ENCODE data around the gene BRD3. TPM values are rescaled to one million over a fixed set of nuclear protein-coding genes. Genes with fewer than 3 reads are reported as not detected.

The BRD3 gene
- total RNA-seq, 4 donors from 2014 or later: 61.6 to 70.8 (median 65.3) TPM

GRCh38 chr9:134059188-134059641 is 8.6 kb downstream of the BRD3 start:
- Histone ChIP-seq H3K9me3 (no peaks in the 10 kb centered on the region), H3K27ac (peak overlapping the region in 1 of 4 donors; percentile 79), H3K4me3 (no peak overlapping the region), H3K36me3 (no peaks in the 10 kb centered on the region), H3K4me1 (peaks cover 0 to 100% (median 93%) of the 10 kb centered on the region in 4 donors), H3K27me3 (no peaks in the 10 kb centered on the region)
- WGBS, 2 donors: 70 to 72% methylated on average over 16 of the region's 16 CpGs
- no peak for DNase-seq (ENCODE audit: low spot score in 2 of 2)
- TF ChIP-seq CTCF (IDR thresholded peaks at IDR 0.05): no peak
- TF ChIP-seq EP300 (IDR thresholded peaks at IDR 0.05): no peak
- TF ChIP-seq POLR2A (IDR thresholded peaks at IDR 0.05): no peak

- DNase-seq (ENCODE audit: low spot score in 2 of 2): no peak
- H3K27ac ChIP-seq: peak overlapping the region in 1 of 4 donors; percentile 79
- H3K4me1 ChIP-seq: peaks cover 0 to 100% (median 89%) of the 10 kb centered on the region in 4 donors
- H3K4me3 ChIP-seq: no peak overlapping the region
- no peaks in the 10 kb centered on the region for H3K27me3 ChIP-seq
- WGBS, 2 donors: 58 to 60% methylated on average over 7 of the region's 7 CpGs
- TF ChIP-seq POLR2A (IDR thresholded peaks at IDR 0.05): no peak
- TF ChIP-seq CTCF (IDR thresholded peaks at IDR 0.05): no peak
- no peak for TF ChIP-seq EP300 (IDR thresholded peaks at IDR 0.05)
- H3K36me3 ChIP-seq: peaks cover 0 to 3% (median 0%) of the 10 kb centered on the region in 3 donors
- H3K9me3 ChIP-seq: no peaks in the 10 kb centered on the region
These were observed 9.1 kb downstream of the BRD3 start for GRCh38 chr9:134058716-134059115.

DNA sequence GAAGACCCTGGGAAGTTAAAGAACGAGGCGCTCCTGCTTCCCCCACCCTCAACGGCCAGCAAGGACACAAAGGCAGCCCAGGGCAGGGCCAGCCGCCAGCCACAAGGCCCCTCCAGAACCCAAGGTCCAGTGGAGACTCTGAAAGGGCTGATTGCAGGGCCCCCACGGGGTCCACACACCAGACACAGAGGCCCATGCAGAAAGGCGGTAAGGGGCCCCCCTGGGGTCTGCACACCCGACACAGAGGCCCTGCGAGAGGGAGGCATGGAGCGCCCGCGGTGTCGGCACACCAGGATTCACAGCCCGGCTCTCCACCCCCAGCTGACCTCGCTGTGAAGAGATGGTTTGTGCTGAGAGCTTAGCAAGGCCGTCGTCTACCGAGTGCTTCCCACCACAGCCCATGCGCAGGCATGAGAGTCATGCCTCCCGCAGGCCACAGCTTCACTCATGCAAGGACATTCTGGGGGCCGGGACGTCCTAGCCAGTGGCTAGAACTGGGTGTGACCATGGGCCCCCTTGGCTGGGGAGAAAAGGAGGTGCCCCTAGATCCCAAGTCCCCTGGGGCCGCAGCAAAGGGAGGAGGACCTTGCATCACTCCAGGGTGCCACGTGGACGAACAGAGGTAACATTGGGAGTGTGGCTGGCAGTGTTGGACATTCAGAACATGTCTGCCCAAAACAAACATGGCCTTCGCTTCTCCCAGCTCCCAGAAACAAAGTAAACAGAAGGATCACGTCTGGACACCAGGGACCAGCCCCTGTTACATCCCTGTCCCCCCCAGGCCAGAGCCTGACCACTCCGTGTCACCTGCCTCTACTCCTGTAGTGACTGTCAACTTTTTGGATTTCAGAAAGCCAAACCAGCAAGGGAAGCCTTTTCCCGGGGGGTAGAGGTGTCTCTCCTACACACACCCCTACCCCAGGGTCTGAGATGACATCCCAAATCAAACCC is 9.8 kb downstream of the BRD3 start:
- Histone ChIP-seq H3K36me3 (peaks cover 0 to 10% (median 1%) of the 10 kb centered on the region in 3 donors), H3K27ac (peak overlapping the region in 2 of 4 donors; percentile 52 to 79), H3K27me3 (no peaks in the 10 kb centered on the region), H3K4me3 (no peak overlapping the region), H3K9me3 (no peaks in the 10 kb centered on the region), H3K4me1 (peaks cover 0 to 99% (median 82%) of the 10 kb centered on the region in 4 donors)
- WGBS, 2 donors: 48 to 65% methylated on average over 20 to 26 of the region's 28 CpGs
- DNase-seq (ENCODE audit: low spot score in 2 of 2): no peak
- no peak for TF ChIP-seq POLR2A (IDR thresholded peaks at IDR 0.05)
- no peak for TF ChIP-seq CTCF (IDR thresholded peaks at IDR 0.05)
- TF ChIP-seq EP300 (IDR thresholded peaks at IDR 0.05): no peak

DNA sequence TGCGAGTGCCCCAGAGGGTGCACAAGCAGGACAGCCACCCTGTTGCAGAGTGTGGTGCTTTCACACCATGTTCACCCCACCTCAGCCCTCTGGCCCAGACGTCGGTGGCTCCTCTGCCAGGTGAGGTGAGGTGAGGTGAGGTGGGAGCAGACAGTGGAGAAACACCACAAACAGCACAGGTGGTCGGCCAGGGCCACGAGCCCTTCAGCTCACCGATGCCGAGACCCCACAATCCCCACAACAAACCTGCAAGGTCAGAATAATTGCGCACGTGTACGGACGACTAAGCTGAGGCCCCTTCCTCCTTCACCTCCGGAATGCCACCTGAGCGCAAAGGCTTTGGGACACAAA is 10.5 kb downstream of the BRD3 start:
- H3K36me3 ChIP-seq: peaks cover 0 to 17% (median 8%) of the 10 kb centered on the region in 3 donors
- no peaks in the 10 kb centered on the region for H3K27me3 ChIP-seq
- DNase-seq (ENCODE audit: low spot score in 2 of 2): no peak
- 84 to 95% methylated on average over 11 to 13 of the region's 13 CpGs for WGBS, 2 donors
- peak overlapping the region in 2 of 4 donors; percentile 77 to 79 for H3K27ac ChIP-seq
- H3K4me3 ChIP-seq: no peak overlapping the region
- no peaks in the 10 kb centered on the region for H3K9me3 ChIP-seq
- peaks cover 0 to 92% (median 75%) of the 10 kb centered on the region in 4 donors for H3K4me1 ChIP-seq
- no peak for TF ChIP-seq EP300 (IDR thresholded peaks at IDR 0.05)
- TF ChIP-seq CTCF (IDR thresholded peaks at IDR 0.05): no peak
- TF ChIP-seq POLR2A (IDR thresholded peaks at IDR 0.05): no peak

All from tibial nerve (tissue), 4 donors.